ENCODE data around the gene GCNT2.
"Not testable (repeated sequence)": the region's sequence is repeated elsewhere in the genome, so short reads cannot be mapped to it uniquely, and the experiment has no call there.

Gene GCNT2

DNA sequence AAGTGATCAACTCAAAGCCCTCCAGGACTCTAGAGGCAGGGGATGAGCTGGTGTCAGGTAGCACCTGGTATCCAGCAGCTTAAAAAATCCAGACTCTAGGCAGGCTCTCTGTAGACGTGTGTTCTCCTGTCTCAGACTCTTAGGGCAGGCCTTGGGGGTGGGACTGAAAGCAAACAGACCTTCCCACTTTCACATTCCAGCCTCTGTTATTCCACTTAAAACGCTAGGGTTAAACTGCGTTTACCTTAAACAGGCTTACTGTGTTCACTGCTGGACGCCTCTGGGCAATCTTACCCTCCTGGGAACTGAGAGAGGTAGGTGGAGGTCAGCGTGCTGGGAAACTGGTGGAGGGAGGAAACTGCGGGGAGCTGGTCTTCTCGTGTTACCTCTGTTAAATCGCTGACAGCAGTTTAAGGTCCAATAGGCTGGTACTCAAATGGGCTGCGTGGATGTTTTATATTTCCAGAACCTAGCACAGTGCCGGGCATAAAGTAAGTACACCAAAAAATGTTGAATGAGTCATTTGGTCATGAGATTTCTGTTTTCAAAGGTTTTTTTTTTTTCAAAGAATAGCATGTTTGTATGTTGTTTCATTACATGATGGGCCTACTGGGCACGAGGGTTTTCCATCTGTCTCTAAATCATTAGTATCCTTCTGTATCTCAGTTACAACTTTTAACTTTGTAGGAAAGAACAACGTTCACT is at the start of gene GCNT2:
TSS of gene GCNT2 (plus strand) at position 248 of the 705 bp plus-strand sequence. CDS start 7,561 bp downstream, outside the sequence.
- DNase-seq (ENCODE audit: low read depth in 2 of 3, low spot score in 1 of 3): no peak

DNA sequence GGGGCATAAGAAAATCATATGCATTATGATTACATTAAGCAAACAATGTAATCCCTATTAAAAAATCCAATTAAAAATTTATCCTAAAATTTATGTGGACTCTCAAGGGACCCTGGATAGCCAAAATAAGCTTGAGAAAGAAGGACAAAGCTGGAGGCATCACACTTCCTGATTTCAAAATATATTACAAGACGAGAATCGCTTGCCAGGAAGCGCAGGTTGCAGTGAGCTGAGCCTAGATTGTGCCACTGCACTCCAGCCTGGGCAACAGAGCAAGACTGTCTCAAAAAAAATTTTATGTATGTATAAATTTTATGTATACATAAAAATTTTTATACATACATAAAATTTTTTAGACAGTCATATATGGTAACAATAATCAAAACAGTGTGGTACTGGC is 48.5 kb upstream of the GCNT2 start:
- no peak for DNase-seq (ENCODE audit: low read depth in 2 of 3, low spot score in 1 of 3)

DNA sequence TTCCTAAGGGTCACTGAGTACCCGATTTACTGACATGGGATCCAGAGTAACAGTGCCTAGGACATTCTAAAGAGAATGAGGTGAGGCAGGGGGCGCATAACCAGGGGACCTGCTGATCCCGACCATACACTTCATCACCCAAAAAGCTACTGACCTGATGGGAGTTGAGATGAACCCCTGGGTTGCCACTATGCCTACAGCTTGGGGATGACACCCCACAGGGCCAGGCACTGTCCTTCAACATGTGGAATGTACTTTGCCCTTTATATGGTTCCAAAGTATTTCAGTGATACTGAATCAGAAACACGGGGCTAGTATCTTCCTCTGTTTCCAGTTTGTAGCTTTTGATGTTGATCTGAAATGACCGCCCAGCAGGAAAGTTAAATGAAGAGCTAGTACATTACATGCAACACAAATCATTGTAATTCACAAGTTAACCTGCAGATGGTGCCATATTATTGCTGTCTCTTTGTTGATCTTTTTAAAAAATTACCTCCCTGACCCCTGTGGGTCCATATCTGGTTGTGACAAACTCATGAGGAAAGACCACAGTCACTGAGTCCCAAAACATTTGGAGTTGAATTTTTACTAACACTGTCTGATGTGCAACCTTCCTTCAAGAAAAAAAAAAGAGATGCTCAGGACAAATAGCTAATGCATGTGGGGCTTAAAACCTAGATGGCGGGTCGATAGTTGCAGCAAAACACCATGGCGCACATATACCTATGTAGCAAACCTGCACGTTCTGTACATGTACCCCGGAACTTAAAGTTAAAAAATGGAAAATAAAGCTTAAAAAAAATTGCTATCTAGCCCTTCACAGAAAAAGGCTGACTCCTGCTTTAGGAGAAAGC is 42.7 kb upstream of the GCNT2 start:
- peak in 1 of 3 donors; percentile 20 for DNase-seq (ENCODE audit: low read depth in 2 of 3, low spot score in 1 of 3)

GRCh38 chr6:10479939-10480700 is 41.0 kb upstream of the GCNT2 start:
- DNase-seq (ENCODE audit: low read depth in 2 of 3, low spot score in 1 of 3): no peak

GRCh38 chr6:10481101-10481500 is 40.0 kb upstream of the GCNT2 start:
- no peak for DNase-seq (ENCODE audit: low read depth in 2 of 3, low spot score in 1 of 3)

GRCh38 chr6:10482636-10483257 is 38.4 kb upstream of the GCNT2 start:
- DNase-seq (ENCODE audit: low read depth in 2 of 3, low spot score in 1 of 3): no peak

DNA sequence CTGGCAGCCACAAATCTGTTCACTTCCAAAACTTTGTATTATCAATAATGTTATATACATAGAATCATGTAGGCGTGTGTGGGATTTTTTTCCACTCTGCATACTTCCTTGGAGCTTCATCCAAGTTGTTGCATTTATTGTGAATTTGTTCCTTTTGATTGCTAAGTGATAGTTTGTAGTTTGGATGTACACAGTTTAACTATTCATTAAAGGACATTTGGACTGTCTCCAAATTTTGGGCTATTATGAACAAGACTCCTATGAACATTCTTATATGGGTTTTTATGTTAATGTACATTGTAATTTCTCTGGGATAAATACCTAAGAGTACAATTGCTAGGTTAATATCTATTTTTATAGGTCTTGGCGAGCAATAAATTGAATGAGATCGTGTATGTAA is 36.2 kb upstream of the GCNT2 start:
- no peak for DNase-seq (ENCODE audit: low read depth in 2 of 3, low spot score in 1 of 3)

DNA sequence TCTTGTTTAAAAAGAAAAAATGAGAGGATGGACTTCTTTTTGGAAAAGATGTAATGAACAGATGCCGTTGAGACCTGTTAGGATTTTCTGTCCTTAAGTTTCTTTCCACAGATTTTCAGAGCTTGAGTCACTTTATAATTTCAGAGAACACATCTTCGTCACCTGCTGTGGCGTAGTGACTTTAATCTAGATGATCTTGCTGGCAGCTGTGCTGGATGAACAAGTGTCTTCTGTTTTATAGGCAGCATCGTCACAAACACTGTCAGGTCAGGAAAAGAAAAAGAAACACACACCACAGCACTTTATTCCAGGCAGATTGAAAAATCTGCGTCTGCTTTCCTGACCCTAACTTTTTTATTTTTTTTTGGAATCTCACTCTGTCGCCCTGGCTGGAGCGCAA is 35.7 kb upstream of the GCNT2 start:
- no peak for DNase-seq (ENCODE audit: low read depth in 2 of 3, low spot score in 1 of 3)

DNA sequence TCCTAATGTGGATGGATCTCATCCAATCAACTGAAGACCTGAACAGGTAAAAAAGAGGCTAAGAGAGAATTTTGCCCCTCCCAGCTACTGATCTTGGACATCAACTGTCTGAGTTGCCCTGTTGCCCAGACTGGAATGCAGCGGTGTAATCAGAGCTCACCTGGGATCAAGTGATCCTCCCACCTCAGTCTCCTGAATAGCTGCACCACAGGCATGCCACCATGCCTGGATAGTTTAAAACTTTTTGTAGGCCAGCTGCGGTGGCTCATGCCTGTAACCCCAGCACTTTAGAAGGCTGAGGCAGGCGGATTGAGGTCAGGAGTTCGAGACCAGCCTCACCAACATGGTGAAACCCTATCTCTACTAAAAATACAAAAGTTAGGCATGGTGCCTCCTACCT is 34.9 kb upstream of the GCNT2 start:
- DNase-seq (ENCODE audit: low read depth in 2 of 3, low spot score in 1 of 3): no peak

- DNase-seq (ENCODE audit: low read depth in 2 of 3, low spot score in 1 of 3): not testable (repeated sequence)
Observed at GRCh38 chr6:10486944-10487588, 34.1 kb upstream of the GCNT2 start.

DNA sequence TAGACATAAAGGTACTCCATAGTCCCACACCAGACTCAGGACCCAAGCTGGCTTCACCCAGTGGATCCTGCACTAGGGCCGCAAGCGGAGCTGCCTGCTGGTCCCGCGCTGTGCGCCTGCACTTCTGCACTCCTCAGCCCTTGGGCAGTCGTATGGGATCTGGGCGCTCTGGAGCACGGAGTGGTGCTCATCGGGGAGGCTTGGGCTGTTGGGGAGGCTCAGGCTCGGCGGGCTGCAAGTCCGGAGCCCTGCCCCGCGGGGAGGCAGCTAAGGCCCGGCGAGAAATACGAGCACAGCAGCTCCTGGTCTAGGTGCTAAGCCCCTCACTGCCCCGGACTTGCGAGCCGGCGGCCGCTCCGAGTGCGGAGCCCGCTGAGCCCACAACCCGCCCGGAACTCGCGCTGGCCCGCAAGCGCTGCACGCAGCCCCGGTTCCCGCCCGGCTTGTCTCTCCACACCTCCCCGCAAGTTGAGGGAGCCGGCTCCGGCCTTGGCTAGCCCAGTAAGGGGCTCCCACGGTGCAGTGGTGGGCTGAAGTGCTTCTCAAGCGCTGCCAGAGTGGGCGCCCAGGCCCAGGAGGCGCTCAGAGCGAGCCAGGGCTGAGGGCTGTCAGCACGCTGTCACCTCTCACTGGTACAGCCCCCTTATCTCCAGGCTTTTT is 33.4 kb upstream of the GCNT2 start:
- no peak for DNase-seq (ENCODE audit: low read depth in 2 of 3, low spot score in 1 of 3)

DNA sequence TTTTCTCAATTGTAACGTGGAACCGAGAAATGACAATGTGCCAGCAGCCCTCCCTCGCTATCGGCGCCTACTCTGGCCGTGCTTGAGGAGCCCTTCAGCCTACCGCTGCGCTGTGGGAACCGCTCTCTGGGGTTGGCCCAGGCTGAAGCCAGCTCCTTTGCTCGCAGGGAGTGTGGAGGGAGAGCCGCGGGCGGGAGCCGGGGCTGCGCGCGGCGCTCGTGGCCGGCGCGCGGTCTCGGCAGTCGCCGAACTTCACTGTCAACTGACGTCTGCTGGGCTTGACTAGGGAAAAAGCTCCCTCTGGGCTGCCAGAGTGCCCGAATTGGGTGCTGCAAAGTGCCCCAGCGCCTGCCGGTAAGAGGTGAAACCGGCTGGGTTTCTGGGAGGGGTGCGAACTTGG is 29.7 kb upstream of the GCNT2 start:
- no peak for DNase-seq (ENCODE audit: low read depth in 2 of 3, low spot score in 1 of 3)

- not testable (repeated sequence) for DNase-seq (ENCODE audit: low read depth in 2 of 3, low spot score in 1 of 3)
Observed at GRCh38 chr6:10491905-10492304, 29.2 kb upstream of the GCNT2 start.

DNA sequence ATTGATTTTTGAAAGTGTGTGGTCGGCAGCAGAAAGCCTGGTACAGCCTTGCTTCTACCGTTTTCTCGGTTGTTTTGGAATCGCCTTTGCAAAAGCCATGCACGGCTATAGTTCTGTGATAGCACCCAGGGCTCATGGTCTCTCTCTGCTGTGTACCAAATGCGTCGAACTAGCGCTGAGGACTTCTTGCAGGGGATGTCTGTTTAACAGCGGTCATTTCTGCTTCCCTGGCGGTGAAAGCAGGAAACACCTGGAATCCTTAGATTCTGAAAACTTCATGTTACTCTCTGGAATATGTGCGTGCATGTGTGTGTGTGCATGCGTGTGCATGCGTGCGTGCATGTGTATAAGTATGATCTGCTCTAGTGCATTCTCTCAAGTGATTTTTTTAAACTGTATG is 26.1 kb upstream of the GCNT2 start:
- DNase-seq (ENCODE audit: low read depth in 2 of 3, low spot score in 1 of 3): no peak

GRCh38 chr6:10505529-10505928 is 15.6 kb upstream of the GCNT2 start:
- DNase-seq (ENCODE audit: low read depth in 2 of 3, low spot score in 1 of 3): no peak

GRCh38 chr6:10507298-10507697 is 13.9 kb upstream of the GCNT2 start:
- no peak for DNase-seq (ENCODE audit: low read depth in 2 of 3, low spot score in 1 of 3)

DNA sequence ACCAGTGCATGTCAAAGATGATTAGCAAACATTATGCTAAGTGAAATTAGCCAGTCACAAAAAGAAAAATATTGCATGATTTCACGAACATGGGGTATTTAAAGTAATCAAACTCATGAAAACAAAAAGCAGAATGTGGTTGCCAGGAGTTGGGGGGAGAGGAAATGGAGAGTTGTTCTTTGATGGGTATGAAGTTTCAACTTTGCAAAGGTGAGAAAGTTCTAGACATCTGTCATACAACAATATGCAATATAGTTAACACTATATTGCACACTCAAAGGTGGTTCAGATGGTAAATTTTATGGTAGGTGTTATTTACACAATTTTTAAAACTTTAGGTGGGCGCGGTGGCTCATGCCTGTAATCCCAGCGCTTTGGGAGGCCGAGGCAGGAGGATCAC is 13.4 kb upstream of the GCNT2 start:
- no peak for DNase-seq (ENCODE audit: low read depth in 2 of 3, low spot score in 1 of 3)

- peak in 1 of 3 donors; percentile 32 for DNase-seq (ENCODE audit: low read depth in 2 of 3, low spot score in 1 of 3)
Observed at GRCh38 chr6:10510592-10511367, 10.4 kb upstream of the GCNT2 start.

DNA sequence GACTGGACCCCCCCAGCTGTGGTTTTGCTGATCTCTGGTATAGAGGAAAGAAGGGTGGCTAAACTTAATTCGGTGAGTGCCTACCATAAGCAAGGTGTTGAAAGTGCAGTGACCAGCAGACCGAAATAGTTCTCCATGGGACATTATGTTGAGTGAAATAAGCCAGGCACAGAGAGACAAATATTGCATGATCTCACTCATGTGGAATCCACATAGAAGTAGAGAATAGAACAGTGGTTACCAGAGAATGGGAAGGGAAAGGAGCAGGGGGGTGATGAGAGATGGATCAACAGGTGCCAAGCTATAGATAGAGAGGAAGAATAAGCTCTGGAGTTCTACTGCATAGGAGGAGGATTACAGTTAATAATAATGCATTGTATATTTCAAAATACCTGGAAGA is 9.7 kb upstream of the GCNT2 start:
- DNase-seq (ENCODE audit: low read depth in 2 of 3, low spot score in 1 of 3): no peak
